A549 (cell line): Measurements from ENCODE around the gene FXYD2.

Experiments
- CTCF ChIP-seq: fragments of >200 bp; sonication (Bioruptor Twin); formaldehyde crosslinking; IDR thresholded peaks from 3 replicates; pipeline ENCODE4 v1.5.1; 2016
- EHMT2 ChIP-seq: fragments of 200-600 bp; sonication (generic); IDR thresholded peaks from 2 replicates; pipeline ENCODE4 v1.6.1; 2016; ENCODE audit warnings: antibody characterized with exemption, low read depth, mild to moderate bottlenecking, moderate library complexity
- HES2 ChIP-seq: fragments of >200 bp; sonication (Bioruptor Twin); formaldehyde crosslinking; IDR thresholded peaks from 2 replicates; pipeline ENCODE4 v1.6.1; 2016
- JUN ChIP-seq, 2 experiments: fragments of >200 bp; sonication (Bioruptor Twin); formaldehyde crosslinking; IDR thresholded peaks; 2 replicates in 1 of 2; 3 replicates in 1 of 2; pipeline ENCODE4 v1.6.1; 2016 to 2017
- KDM1A ChIP-seq: fragments of 200-600 bp; sonication (generic); IDR thresholded peaks from 2 replicates; pipeline ENCODE4 v1.6.1; 2016; ENCODE audit warnings: low read depth, mild to moderate bottlenecking
- MAX ChIP-seq: IDR thresholded peaks from 2 replicates; pipeline ENCODE4 v1.6.1; 2012
- NPAS2 ChIP-seq: fragments of 250-450 bp; sonication (Bioruptor Pico); IDR thresholded peaks from 2 replicates; pipeline ENCODE4 v1.8.0; 2022; ENCODE audit warnings: mild to moderate bottlenecking, moderate library complexity, borderline replicate concordance
- POLR2A ChIP-seq: IDR thresholded peaks from 2 replicates; pipeline ENCODE4 v1.6.1; 2012; ENCODE audit warnings: mild to moderate bottlenecking, low read length
- SMC3 ChIP-seq: fragments of >200 bp; sonication (Bioruptor Twin); formaldehyde crosslinking; IDR thresholded peaks from 3 replicates; pipeline ENCODE4 v1.6.1; 2018; ENCODE audit warnings: inconsistent platforms
- TF ChIP-seq, protein P1 (sequence below): fragments of 450-650 bp; IDR thresholded peaks from 2 replicates; pipeline ENCODE4 v1.6.1; 2014; ENCODE audit warnings: antibody characterized with exemption

GRCh38 chr11:117837070-117837776 lies 12.7 kb upstream of the FXYD2 start:
- TF ChIP-seq HES2 (no peak), NPAS2 (CRISPR knock-in tag) (no peak), CTCF (no peak), MAX (no peak), SMC3 (no peak), JUN (IDR thresholded peaks at IDR 0.05) (no peak), POLR2A (no peak), KDM1A (no peak), EHMT2 (no peak)
- TF ChIP-seq, protein P1, sequence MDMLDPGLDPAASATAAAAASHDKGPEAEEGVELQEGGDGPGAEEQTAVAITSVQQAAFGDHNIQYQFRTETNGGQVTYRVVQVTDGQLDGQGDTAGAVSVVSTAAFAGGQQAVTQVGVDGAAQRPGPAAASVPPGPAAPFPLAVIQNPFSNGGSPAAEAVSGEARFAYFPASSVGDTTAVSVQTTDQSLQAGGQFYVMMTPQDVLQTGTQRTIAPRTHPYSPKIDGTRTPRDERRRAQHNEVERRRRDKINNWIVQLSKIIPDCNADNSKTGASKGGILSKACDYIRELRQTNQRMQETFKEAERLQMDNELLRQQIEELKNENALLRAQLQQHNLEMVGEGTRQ = no peak
